ENCODE measurements around the gene NOL9. TPM values are rescaled to one million over a fixed set of nuclear protein-coding genes. Genes with fewer than 3 reads are reported as not detected.

Gene NOL9
- total RNA-seq, 1 donor from 2014 or later = 49.5 TPM

DNA sequence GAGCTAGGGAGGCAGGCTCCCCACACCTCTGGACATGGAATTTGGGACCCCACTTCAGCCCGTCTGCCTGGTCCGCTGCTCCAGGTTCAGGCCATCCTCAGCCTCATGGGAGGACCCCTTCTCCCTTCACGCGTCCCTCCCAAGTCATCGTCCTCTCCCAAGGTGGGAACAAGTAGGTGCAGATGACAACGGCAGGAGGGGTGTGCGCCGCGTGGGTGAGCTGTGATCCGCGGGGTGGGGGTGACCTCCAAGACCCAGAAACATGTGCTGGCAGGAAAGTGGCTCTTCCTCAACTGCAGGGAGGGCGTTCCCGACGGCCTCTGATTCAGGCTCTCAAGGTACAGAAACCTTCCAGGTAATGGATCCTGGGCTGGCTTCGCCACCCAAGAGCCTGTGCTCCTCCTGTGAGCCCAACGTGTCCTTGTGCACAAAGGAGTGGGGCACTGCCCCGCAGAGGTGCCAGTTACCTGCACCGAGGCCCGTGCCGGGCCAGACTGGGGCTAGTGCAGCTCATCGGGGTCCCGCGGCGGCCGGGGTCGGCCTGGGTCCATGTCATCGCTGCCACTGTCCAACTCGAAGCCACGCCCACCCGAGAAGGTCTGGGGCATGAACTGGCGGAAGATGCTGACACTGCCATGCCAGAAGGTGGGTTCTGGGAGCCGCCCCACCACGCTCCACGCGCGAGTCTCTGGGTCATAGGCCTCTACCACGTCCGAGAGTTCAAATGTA is 38.7 kb upstream of the NOL9 start:
- Mint-ChIP-seq H3K27ac (no peak overlapping the region), H3K27me3 (no peaks in the 10 kb centered on the region), H3K4me3 (ENCODE audit: low read depth) (no peak overlapping the region), H3K4me1 (ENCODE audit: low read depth) (no peaks in the 10 kb centered on the region), H3K9me3 (ENCODE audit: low read depth) (no peaks in the 10 kb centered on the region), H3K36me3 (ENCODE audit: insufficient read depth) (peaks cover 10% of the 10 kb centered on the region)
- TF ChIP-seq, protein P1, sequence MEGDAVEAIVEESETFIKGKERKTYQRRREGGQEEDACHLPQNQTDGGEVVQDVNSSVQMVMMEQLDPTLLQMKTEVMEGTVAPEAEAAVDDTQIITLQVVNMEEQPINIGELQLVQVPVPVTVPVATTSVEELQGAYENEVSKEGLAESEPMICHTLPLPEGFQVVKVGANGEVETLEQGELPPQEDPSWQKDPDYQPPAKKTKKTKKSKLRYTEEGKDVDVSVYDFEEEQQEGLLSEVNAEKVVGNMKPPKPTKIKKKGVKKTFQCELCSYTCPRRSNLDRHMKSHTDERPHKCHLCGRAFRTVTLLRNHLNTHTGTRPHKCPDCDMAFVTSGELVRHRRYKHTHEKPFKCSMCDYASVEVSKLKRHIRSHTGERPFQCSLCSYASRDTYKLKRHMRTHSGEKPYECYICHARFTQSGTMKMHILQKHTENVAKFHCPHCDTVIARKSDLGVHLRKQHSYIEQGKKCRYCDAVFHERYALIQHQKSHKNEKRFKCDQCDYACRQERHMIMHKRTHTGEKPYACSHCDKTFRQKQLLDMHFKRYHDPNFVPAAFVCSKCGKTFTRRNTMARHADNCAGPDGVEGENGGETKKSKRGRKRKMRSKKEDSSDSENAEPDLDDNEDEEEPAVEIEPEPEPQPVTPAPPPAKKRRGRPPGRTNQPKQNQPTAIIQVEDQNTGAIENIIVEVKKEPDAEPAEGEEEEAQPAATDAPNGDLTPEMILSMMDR (IDR thresholded peaks at IDR 0.05; ENCODE audit: unreplicated experiment) = no peak
- DNase-seq (ENCODE audit: low spot score, unreplicated experiment) = no peak

DNA sequence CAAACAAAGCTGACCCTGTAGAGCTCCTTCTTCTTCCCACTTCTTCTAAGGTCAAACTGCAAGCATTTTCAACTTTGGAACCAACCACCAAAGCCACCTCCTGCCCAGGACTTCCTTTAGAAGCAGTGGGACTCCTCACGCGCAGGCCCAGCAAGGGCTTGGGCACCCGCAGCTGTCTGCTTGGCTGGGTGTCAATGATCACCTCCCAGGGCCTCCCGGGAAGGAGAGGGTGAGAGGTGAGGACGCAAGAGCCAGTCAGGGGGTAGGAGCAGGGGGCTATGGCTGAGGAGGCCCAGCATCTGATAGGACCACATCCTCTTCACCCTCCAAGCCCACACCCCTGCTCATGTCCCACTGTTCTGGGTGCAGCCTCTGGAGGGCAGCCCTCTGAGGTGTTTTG is 38.1 kb upstream of the NOL9 start:
- TF ChIP-seq, protein P1 (IDR thresholded peaks at IDR 0.05; ENCODE audit: unreplicated experiment) = no peak
- peaks cover 10% of the 10 kb centered on the region for H3K36me3 Mint-ChIP-seq (ENCODE audit: insufficient read depth)
- no peaks in the 10 kb centered on the region for H3K9me3 Mint-ChIP-seq (ENCODE audit: low read depth)
- no peak for DNase-seq (ENCODE audit: low spot score, unreplicated experiment)
- H3K4me3 Mint-ChIP-seq (ENCODE audit: low read depth) = no peak overlapping the region
- H3K27ac Mint-ChIP-seq = no peak overlapping the region
- H3K27me3 Mint-ChIP-seq = no peaks in the 10 kb centered on the region
- H3K4me1 Mint-ChIP-seq (ENCODE audit: low read depth) = no peaks in the 10 kb centered on the region

DNA sequence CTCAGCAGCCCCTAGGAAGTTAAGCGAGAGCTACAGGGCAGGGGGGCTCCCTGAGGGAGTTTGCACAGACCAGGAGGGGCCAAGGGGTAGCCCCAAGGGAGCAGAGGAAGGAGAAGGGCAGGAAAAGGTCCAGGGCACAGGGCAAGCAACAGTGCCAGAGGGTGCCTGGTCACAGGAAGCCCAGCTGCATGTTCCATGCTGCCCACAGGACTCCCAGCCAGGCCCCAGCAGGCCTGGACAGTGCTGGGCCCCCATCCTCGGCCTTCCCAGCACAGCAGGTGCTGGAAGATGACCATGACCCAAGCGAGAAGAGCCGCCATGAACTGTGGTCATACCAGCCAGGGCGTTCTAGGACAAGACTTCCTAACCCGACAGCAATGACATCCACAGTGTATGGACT is 37.3 kb upstream of the NOL9 start:
- DNase-seq (ENCODE audit: low spot score, unreplicated experiment) = no peak
- H3K9me3 Mint-ChIP-seq (ENCODE audit: low read depth) = no peaks in the 10 kb centered on the region
- no peak overlapping the region for H3K4me3 Mint-ChIP-seq (ENCODE audit: low read depth)
- no peaks in the 10 kb centered on the region for H3K27me3 Mint-ChIP-seq
- no peaks in the 10 kb centered on the region for H3K4me1 Mint-ChIP-seq (ENCODE audit: low read depth)
- H3K36me3 Mint-ChIP-seq (ENCODE audit: insufficient read depth) = peaks cover 10% of the 10 kb centered on the region
- TF ChIP-seq, protein P1 (IDR thresholded peaks at IDR 0.05; ENCODE audit: unreplicated experiment) = no peak
- H3K27ac Mint-ChIP-seq = no peak overlapping the region

DNA sequence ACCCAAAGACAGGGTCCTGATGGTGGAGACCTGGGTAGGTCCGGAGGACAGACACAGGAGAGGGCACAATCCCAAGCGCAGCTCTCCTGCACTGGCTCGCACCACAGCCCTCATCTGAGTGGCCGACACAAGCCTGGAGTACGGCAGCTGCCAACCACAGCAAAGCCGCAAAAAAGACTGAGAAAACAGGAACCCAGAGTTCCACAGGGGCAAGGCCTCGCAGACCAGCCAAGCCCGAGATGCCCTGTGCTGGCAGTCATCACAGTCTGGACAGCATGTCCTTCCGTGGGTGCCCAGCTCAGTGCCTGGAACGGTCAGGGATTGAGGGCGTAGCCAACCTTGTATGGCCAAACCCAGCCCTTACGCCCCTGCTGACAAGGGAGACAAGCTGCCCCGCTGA is 36.9 kb upstream of the NOL9 start:
- peak overlapping the region; percentile 64 for H3K27ac Mint-ChIP-seq
- H3K36me3 Mint-ChIP-seq (ENCODE audit: insufficient read depth) = peaks cover 9% of the 10 kb centered on the region
- TF ChIP-seq, protein P1 (IDR thresholded peaks at IDR 0.05; ENCODE audit: unreplicated experiment) = no peak
- no peaks in the 10 kb centered on the region for H3K9me3 Mint-ChIP-seq (ENCODE audit: low read depth)
- DNase-seq (ENCODE audit: low spot score, unreplicated experiment) = no peak
- H3K27me3 Mint-ChIP-seq = no peaks in the 10 kb centered on the region
- no peaks in the 10 kb centered on the region for H3K4me1 Mint-ChIP-seq (ENCODE audit: low read depth)
- H3K4me3 Mint-ChIP-seq (ENCODE audit: low read depth) = no peak overlapping the region

DNA sequence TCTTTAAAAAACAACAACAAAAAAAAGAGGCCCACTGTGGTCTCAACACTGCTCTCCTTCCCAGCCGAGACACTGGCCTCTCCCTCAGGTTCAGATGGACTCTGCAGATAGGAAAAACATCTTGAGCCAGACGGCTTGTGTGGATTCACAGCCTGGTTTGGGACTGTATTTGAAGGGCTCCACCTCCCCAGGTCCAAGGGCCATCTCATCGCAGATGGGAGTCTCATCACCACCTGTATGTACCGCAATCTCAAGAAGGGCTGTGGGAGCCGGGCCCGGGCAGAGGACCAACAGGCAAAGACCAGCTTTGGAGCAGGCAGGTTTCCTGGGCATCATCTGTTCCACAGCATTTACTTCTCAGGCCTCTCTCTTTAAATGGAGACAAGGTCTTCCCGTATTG is 35.7 kb upstream of the NOL9 start:
- no peak overlapping the region for H3K4me3 Mint-ChIP-seq (ENCODE audit: low read depth)
- no peaks in the 10 kb centered on the region for H3K4me1 Mint-ChIP-seq (ENCODE audit: low read depth)
- TF ChIP-seq, protein P1 (IDR thresholded peaks at IDR 0.05; ENCODE audit: unreplicated experiment) = no peak
- no peak for DNase-seq (ENCODE audit: low spot score, unreplicated experiment)
- H3K27ac Mint-ChIP-seq = no peak overlapping the region
- H3K9me3 Mint-ChIP-seq (ENCODE audit: low read depth) = no peaks in the 10 kb centered on the region
- peaks cover 5% of the 10 kb centered on the region for H3K36me3 Mint-ChIP-seq (ENCODE audit: insufficient read depth)
- H3K27me3 Mint-ChIP-seq = no peaks in the 10 kb centered on the region
